GM21737 (cell line): Measurements from ENCODE around the gene CCDC88C.

Source experiments
- ATAC-seq: cut with Tn5 transposase; IDR thresholded peaks from one replicate; pipeline ENCODE4 v1.9.1; 2021; ENCODE audit warnings: mild to moderate bottlenecking, moderate library complexity; ENCODE audit not compliant: unreplicated experiment

Gene CCDC88C

DNA sequence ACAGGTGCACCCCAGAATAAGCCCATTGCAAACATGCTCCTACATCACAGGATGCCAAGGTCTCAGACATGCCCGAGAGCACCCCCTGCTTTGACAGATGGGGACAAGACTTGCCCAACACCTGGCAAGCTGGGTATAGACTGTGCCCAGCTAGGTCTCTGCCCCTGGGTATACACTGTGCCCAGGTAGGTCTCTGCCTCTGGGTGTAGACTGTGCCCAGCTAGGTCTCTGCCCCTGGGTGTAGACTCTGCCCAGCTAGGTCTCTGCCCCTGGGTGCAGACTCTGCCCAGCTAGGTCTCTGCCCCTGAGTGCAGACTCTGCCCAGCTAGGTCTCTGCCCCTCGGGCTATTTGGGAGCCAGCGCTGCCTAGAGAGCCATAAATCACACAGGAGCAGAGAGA lies 85.9 kb downstream of the CCDC88C start:
- ATAC-seq: no peak

DNA sequence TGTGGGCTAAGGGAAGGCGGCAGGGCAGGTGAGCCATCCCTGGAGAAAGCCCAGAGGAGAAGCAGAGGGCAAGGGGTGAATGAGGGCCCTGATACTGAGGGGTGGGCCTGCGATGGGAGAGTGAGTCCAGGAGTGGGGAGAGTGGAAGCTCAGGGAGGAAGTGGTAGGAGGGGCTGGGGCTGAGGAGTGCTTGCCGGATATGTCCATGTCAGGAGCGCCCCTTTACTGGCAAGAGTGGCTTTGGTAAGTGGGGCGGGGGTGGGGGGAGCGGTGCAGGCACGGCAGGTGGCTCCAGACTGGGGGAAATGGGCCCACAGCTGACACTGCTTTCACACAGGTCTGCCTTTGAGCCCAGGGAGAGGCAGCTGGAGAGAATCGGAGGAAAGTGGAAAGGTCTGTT lies 86.8 kb downstream of the CCDC88C start:
- no peak for ATAC-seq

DNA sequence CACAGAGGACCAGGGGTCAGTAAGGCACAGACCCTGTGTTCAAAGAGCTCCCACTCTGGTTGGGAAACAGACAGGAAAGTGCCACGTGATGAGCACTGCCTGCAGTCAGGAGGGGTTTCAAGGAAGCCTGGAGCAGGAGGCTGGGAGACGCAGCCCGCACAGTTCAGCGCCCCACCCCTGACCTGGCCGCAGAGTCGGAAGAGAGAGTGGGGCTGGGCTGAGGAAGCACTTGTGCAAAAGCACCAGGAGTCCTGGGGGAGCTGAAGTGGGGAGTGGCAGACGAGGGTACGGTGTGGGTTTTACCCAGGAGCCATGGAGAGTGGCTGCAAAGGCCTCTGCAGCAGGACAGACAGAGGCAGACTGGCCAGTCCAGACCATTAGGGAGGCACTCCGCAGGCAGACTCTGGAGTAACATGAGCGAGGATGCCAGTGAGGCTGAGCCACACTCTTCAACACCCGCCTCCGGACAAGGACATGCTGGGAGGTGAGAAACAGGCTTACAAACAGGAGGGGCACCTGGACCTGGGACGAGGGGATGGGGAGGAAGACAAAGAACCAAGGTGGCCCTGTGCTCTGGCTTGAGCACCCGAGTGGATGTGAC lies 87.4 kb downstream of the CCDC88C start:
- no peak for ATAC-seq

DNA sequence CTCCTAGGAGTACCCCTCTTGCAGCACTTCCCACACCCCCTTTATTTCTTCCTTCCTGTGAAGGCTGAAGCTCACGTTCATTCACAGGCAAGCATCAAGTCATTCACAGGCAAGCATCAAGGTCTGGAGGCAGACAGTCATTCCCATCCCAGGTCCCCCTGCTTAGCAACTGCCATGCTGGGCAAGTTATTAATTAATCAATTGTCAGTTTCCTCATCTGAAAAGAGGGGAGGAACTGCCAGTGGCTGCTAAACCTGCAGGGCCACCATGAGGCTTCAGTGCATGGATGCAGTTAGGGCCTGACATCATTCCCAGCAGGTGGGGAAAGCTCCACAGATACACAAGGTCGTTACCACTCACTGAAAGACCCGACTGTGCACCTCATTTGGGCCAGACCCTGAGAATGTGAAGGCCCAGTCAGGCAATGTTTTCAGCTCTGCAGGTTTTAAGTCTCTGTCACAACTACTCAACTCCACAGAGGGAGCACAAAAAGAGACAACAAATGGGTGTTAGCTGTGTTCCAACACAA lies 88.1 kb downstream of the CCDC88C start:
- ATAC-seq: no peak

DNA sequence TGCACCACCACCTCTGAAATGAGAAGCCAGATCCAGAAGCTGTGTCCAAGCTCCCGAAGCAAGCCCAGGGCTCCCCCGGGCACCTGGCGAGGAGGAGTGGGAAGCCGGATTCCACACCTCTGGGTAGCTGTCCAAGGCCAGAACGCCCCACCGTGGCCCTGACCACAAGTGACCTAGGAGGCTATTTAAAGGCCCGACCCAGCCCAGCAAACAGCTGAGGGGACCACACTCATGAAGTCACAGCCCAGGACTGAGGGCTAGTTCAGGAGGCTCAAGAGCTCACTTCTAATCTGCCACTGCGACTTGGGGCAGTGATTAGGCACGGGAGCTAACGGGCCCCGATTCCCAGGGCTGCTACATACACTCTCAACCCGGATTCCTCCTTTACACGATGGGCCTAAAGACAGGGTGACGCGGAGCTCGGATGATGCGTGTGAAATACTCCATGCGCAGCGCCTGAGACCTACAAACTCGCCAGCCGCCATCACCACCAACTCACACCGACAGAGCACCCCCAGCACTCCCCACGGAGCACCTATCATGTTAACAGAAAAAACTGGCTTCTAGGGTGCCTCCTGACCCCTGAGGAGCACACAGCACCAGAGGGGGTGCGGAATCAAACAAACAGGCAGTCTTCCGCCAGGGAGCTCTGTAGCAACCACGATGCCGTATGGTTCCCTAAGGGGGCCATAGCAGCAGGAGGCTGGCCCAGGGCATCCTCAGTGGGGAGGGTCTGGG lies 89.1 kb downstream of the CCDC88C start:
- ATAC-seq: no peak

DNA sequence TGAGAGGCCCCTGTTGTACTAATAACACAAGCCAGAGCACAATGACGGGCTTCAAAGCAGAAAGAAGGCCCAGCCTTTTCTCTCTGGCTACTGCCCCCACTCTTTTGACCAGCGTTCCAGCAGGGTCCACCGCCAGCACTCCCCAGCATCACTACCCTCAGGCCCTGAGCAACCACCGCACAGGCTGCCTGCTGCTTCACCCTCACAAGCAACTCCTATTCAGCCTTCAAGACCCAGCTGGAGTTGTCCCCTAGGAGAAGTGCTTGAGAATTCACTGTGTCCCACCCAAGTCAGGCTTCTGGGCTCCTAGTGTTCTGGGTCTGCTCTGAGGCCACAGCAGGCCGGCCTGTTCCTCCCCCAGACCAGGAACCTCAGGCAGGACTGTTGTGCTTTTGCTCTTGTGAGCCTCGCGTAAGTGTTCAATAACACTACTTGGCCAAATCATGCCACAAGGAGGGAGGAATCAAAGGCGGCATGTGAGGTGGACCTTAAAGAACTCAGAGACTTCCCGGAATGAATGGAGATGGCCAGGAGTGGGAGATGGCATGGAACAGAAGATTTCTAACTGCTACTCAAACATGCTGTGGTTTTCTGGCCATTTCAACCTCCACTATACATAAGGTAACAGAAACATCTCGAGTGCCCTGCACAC lies 89.8 kb downstream of the CCDC88C start:
- no peak for ATAC-seq

DNA sequence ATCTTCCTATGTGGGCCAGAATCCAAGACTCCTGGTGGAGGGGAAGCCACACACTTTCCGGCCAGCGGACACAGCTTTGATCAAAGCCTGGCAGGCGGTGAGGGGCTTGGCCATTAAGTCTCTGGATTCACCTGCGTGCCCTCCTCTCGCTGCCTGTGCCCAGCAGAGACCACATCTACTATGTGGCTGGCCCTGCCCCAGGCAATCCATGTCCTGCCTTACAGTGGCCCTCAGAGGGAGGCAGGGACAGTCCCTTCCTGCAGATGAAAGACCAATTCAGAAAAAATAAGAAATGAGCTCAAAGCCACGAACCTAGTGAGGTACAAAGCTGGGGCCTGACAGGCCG lies 90.4 kb downstream of the CCDC88C start:
- ATAC-seq: no peak

DNA sequence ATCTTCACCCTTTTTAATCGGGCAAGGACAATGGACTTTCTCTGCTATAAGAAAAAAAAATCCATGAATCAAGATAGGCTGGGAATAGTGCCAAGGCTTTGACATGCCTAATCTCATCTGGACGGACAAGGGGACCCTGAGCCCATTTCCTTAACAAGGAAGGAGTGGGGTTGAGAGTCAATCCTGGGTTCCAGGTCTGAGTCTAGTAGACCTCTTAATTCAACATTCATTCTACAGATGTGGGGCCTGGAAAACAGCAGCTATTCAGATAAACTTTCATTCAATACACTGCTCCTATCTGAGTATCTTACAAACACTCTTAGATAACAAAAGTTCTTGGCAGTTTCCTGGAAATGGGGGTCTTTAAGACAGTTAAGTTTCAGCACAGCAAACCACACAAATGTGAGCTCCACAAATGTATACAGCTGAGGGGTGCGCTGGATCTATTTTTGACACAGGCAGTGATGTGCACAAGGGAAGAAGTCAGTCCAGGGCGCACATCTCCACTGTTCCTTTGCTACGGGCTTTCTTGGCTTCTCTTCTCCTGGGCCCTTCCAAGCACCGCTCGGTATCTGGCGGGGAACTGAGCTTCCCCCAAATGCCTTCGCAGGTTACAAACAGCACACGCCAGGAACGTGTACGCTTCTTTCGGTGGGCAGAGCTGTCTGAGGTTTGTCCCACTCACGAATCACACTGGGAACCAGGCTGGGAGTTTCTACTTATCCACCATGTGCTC lies 90.9 kb downstream of the CCDC88C start:
- ATAC-seq: no peak

DNA sequence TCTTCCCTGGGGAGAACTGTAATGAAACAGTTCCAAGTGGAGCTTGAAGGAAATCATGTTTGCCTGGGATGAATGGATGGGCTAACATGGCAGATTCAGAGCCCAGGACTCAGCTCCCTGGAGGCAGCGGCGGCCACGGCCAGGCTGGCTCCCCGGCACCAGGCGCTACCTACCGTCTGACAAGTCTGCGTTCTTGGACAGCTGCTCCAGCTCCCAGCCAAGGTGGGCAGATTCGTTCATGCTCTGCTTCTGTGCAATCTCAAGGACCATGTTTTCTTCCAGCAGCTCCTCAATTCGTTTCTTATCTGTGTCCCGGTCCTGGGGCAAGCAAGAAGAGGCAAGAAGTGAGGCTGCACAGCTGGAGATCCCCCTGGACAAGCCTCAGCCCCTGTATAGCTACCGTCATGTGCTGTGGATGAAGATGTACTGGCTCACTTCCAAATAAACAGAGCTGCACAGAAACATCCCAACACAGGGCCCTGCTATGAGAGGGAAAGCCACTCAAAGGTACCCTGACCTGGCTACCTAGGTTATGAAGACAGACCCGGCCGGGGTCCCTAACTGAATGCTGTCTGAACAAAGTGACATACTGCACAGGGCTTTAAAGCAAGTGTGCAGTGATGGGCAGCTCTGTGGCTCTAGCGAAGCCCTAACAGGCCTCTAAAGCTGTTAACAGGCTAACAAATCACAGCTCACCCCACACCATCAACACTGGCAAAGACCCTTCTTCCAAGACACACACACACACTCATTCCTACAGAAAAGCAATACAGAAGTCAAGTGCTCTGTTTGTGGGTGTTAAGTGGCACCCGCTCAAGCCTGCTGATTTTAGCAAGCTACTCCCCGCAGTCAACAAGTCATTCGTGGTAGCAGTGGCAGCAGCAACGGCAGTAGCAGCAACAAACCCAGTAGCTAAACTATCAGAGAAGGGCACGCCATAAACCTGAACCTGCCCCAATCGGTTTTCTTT lies 92.7 kb downstream of the CCDC88C start:
- no peak for ATAC-seq

DNA sequence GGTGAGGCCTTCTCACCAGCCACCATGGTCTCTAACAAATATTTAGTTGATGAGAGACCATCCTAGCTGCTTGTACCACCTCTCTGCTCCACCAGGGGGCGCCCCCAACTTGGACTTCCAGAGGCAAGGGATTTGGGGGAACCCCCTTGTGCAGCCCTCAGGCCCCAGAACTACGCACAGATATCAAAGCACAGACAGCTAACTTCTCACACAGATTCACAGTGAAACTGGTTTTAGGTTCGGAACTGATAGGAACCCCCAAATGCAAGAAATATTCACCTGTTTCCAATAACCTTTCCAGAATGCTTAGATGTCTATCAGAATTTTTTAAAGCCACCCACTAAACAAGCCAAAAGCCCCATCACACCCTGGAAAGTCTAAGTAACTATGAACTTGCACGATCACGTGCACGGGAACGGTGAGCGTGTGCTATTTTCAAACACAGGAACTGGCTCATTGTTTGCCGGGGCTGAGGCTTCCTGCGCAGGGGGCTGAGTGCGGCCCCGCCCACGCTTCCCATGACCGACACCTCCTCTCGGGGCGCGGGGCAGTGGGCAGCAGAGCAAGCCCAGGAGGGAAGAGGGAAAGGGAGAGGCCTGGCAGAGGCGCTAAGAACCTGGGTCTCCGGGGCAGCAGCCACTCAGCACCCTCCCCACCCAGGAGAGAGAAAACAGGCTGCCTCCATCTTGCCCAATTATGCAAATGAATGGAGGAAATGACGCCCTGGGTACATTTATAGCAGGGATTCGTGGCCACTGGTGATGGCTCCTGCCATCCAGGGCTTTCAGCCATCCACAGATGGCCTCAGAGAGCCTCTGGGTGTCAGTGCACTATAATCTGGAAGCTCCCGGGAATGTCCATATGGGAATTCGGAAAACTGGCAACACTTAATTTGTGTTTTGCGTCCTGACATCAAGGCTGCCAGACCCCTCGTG lies 93.7 kb downstream of the CCDC88C start:
- peak; percentile 59 for ATAC-seq

DNA sequence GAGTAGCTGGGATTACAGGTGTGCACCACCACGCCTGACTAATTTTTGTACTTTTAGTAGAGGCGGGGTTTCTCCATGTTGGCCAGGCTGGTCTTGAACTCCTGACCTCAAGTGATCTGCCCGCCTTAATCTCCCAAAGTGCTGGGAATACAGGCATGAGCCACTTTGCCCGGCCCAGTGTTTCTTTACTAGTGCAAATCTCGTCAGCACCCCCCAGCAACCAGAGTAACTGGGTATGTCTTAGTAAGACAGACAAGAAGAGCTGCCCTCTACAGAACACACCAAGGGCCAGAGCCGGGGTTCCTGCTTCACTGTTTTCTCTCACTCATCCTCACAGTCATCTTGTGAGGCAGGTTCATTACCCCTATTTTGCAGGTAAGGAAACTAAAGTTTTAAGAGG lies 94.6 kb downstream of the CCDC88C start:
- ATAC-seq: no peak

DNA sequence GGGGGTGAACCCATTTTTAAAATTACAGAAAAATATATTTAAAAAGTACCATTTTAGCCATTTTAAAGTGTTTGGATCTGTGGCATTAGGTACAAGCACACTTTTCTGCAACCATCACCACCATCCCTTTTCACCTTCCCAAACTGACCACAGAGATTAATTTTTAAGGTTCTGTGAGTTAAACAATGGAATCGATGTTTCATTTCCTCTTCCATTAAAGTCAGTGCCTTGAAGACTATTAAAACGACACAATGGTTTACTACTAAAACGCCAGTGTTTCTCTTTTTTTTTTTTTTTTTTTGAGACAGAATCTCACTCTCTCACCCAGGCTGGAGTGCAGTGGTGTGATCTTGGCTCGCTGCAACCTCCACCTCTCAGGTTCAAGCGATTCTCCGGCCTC lies 95.0 kb downstream of the CCDC88C start:
- no peak for ATAC-seq

DNA sequence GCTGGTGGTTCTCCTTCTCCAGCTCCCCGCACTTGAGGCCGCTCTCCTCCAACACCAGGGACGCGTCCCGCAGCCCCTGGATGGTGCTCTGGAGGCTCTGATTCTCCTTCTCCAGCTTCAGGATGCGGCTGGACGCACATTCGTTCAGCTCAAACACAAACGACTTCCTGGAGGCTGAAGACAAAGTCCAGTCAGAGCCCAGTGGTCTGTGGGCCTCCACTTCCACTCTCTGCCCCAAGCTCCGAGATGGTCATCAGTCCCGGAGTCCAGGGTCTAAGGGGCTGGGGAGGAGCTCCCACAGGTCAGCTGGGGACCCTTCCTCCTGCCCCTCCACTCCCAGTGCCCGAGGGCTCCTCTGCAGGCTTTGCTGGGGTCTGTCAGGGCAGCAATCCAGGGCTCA lies 96.5 kb downstream of the CCDC88C start:
- ATAC-seq: no peak

DNA sequence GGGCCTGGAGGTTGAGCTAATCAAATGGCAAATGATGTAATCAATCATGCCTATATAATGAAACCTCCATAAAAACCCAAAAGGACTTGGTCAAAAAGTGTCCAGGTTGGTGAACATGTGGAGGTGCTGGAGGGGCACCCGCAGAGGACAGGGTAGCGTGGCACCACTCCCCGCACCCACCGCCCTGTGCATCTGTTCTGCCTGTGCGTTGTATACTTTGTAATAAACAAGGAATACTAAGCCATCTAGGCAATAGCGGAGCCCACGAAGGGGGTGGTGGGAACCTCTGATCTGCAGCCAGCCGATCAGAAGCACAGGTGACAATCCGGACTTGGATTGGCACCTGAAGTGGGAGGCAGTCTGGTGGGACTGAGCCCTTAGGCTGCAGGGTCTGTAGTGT lies 97.4 kb downstream of the CCDC88C start:
- ATAC-seq: no peak

DNA sequence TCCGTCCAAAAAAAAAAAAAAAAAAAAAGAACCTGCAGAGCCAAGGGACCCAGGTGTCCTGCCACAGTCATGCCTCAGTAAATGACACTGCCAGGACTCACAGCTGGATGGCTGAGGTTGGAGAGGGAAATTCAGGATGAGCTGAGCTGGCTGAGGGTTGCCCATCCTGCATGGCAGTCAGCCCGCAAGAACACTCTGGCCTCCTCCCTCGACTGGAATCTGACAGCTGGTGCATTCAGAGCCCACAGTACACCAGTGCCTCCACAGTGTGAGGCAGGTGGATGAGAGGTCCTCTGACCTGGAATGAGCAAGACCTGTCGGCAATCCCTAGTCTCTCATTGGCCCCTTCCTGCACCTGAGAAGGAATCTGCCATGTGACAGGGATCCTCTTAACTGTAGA lies 98.7 kb downstream of the CCDC88C start:
- ATAC-seq: no peak

DNA sequence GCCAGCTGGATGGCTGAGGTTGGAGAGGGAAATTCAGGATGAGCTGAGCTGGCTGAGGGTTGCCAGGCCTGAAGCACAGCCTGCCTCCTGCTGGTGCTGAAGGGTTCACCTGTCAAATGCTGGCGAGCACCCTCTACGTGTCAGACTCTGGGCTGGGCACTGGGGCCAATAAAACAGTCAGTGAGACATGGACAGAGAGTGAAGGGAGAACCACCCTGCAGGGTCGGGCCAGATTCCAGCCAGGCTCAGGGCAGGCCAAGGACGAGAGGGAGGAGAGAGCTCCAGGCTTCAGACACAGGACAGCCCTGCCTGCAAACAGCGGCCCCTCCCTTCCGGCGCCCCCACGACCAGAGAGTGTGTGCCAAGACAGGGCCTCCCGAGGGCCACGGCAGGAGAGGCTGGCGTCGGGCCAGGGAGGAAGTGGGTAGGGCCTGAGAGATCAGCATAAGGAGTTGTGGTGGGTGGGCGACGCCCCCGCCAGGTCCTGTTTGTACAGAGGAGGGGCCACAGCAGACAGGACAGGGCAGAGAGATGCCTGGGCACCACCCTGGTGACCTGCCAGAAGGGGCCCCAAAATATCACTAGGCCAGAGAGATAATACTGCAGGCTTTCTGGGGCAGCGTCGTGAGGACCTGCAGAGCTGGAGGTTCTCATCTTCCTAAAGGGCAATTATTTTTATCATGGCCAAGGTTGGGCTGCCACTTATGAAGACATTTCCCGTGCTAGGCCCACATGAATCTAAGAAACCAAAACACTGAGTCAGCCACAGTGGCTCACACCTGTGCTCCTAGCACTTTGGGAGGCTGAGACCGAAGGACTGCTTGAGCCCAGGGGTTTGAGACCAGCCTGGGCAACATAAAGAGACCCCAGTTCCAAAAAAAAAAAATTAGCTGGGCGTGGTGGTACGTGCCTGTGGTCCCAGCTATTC lies 100.0 kb downstream of the CCDC88C start:
- no peak for ATAC-seq

DNA sequence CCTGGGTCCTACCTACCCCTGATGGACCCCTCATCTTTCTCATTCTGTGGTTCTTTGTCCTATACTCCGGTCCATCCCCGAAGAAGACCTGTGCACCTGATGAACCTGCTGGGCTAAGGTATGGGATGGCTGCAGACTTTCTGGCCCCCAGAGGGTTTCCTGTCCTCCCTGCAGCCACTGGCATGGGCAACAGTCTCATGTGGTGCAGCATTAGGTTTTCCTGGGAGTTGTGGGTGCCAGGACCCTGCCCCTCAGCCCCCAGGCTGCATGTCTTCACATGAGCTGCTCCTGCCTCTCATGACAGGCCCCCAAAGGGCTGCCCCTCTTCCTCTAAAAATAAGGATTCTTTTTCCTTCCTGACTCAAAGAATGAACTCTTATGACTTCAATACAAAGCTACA lies 100.9 kb downstream of the CCDC88C start:
- no peak for ATAC-seq

DNA sequence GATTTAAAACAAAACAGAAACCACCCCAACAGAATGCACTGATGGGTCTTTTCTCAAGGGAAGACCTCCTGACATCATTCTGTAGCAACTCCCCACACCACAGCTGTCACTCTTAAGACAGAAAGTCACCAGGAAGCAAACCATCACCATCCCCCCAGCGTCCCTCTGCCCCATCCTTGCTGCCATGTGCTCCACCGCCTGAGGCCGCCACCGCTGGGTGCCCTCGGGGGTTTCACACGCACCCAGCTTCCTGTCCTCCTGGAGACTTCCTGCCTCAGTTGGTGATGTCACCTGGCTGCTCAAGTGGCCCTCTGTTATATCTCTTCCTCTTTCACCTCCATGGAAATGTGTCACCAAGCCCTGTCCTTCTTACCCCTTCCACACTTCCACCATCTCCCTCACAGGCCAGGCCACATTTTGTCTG lies 101.8 kb downstream of the CCDC88C start:
- peak; percentile 83 for ATAC-seq
